Amygdala (tissue), 56 donors: ENCODE results near the gene RALGPS2.

Experiments
- DNase-seq, 56 donors: peaks; one replicate each; lab custom pipeline; 2025; lab: John Stamatoyannopoulos, UW

Gene RALGPS2

DNA sequence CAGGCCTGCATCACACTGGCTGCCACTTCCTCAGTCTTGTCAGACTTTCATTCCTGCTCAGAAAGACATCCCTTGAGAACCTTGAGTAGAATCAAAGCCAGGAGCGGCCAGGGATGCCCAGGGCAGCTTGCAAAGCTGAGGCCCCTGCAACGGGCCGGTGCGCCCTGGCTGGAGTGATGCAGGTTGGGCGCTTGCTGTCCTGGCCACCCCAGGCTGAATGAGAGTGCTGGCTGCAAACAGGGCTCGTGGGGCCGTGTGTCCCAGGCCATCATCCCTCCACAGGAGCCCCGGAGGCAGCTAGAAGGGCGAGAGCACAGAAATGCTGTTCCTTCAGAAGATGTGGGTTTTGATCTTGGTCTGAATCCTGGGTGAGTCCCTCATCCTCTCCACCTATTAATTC lies 233.4 kb downstream of the RALGPS2 start:
- DNase-seq = no peak

DNA sequence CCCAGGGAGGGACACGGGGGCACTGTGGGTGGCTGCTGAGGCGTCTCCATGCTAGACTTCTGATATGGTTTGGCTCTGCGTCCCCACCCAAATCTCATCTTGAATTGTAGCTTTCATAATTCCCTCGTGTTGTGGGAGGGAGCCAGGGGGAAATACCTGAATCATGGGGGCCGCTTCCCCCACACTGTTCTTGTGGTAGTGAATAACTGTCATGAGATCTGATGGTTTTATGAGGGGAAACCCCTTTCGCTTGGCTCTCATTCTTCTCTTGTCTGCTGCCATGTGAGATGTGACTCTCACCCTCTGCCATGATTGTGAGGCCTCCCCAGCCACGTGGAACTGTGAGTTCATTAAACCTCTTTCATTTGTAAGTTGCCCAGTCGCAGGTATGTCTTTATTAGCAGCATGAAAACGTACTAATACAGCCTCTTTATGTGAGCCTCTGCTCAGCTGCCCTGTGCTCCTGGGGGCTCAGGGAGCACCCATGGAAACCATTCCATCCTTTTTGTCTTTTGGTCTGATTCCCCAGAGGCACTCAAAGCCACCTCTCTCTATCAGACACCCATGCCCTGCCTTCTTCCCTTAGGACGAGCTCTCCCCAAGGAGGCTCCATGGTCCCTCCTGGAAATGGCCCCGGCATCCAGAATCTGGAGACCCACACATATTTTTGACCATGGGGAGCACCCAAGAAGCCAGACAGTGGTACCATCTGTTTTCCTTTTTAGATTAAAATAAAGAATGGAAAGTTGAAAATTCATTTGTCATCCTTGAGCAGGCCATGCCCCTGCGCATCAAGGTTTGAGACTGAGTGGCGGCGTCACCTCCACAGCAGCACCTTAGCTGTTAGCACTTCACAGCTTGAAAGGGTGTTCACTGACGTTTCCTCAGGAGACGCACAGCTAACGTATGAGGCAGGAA lies 234.8 kb downstream of the RALGPS2 start:
- DNase-seq = no peak

DNA sequence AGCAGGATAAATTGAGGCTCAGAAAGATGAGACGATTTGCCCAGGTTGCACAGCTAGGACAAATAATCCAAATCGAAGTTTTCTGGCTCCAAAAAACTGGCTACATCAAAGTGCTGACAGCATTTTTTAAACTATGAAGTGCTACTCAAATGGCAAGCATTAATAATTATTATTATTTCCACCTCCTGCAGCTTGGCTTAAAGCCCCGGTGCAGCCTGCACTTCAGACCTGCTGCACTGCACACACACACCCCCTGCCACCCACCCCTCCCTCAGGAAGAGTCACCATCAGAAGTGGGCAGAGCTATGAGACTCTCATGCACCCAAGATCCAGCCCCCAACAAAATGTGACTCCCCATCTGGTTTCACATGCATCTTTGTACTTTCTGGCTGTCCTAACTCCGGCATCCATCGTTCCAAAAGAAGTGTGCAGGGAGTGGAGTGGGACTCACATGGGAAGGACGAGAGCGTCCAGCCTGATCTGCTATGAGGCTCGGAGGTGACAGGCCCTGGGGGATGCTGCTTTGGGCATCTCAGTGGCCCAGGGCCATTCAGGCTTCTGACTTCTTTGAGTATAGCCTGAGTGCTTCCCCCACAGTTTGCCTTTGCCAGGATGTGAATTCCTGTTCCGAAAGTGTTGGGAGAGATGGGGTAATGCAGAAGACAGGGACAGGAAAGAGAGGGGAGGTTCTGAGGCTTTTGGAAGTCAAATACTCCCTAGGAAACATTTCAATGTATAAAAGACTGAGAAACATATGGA lies 235.6 kb downstream of the RALGPS2 start:
- no peak for DNase-seq

DNA sequence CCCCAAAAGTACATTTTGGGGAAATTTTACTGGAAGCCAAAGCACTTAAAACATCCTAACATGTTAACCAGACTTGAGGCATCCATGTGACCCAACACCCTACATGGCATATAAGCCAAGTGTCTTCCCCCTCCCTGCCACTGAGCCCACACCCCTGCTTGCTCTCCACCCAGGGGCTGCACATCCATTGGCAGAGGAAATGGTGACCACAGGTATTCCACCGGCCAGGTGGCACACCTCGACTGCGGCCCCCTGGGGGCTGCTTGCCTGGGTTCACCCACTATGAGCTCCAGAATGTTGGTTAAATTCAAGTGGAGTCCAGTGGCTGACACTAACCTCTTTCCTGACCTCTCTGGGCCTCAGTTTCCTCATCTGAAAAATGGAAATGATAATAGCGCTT lies 236.3 kb downstream of the RALGPS2 start:
- DNase-seq = no peak

DNA sequence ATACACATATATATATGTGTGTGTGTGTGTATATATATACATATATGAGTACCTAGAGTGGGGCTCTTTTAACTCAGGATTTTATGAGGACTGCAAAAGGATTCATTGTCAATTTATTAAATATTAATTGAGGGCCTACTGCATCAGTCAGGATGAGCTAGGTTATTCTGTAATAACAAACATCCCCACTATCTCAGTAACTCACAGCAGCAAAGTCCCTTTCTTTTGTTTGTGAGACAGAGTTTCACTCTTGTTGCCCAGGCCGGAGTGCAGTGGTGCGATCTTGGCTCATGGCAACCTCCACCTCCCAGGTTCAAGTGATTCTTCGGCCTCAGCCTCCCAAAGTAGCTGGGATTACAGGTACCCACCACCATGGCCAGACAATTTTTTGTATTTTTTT lies 236.8 kb downstream of the RALGPS2 start:
- no peak for DNase-seq

DNA sequence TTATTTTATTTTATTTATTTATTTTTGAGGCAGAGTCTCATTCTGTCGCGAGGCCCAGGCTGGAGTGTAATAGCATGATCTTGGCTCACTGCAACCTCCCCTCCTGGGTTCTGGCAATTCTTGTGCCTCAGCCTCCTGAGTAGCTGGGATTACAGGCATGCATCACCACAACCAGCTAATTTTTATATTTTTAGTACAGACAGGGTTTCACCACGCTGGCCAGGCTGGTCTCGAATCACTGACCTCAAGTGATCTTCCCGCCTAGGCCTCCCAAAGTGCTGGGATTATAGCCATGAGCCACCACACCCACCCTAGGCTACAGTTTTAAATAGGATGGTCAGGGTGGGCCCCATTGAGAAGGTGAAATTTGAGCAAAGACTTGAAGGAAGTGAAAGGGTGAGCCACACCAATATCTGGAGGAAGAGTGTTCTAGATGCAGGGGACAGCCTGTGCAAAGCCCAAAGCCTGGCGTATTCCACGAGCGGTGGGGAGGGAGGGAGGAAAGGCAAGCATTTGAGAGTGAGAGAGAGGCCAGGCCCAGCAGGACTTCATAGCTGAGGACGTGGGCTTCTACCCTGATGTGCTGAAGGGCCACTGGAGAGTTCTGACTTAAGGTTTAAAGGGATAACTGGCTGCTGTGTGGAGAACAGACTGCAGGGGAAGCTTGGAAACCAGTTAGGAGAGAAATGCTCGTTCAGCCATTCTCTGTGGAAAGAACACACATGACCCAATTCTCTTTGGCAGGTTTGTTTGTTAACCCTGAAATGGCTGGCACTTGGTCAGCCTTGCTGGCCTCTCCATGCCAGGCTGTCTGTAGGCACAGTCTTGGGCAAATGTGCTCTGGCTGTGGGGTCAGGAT lies 238.0 kb downstream of the RALGPS2 start:
- no peak for DNase-seq

DNA sequence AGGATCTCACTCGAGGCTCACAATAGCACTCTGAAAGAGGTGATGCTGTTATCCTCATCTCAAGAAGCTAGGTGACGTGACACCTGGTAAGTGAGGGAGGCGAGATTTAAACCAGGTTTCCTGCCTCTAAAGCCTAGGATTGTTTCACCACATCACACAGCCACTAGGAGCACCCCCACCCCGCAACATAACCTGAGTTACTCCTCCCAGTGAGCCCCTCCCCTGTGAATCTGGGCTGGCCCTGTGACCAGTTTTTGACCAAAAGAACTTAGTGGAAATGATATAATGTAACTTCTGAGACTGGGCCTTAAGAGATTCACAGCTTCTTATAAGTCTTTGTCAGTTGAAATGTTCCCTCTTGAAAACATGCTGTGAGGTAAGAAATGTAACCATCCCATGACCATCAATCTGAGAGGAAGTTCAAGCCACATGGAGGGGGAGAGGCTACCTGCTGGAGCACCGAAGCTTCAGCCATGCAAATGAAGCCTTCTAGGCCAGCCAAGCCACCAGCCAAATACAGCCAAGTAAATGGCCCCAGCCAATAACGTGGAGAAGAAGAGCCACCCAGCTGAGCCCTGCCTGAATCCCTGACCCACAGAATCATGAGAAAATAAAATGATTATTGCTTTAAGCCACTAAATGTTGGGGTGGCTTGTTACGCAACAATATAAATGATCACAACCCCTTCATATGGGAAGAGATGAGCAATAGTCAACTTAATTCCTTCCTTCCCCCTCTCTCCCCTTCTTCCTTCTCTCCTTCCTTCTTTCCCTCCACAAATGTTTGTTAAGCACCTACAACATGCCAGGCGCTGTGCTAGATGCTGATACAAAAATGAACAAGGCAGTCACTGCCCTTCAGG lies 239.7 kb downstream of the RALGPS2 start:
- no peak for DNase-seq

DNA sequence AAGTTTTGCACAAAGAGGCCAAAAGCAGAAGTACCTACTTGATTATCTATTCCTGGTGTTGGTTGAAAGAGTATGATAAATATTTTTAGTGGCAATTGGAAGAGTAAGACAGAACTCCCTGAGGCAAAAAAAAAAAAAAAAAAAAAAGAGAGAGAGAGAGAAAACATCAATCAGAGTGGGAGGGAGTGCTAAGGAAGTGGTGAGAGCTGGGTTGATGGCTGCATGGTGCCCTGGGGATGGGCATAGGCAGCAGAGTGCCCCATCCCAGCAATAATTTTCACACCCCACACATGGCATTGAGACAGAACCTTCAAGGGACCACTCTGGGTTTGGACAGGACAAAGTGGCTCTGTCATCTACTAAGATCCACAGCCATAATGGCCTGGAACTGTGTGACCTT lies 241.3 kb downstream of the RALGPS2 start:
- DNase-seq = no peak

DNA sequence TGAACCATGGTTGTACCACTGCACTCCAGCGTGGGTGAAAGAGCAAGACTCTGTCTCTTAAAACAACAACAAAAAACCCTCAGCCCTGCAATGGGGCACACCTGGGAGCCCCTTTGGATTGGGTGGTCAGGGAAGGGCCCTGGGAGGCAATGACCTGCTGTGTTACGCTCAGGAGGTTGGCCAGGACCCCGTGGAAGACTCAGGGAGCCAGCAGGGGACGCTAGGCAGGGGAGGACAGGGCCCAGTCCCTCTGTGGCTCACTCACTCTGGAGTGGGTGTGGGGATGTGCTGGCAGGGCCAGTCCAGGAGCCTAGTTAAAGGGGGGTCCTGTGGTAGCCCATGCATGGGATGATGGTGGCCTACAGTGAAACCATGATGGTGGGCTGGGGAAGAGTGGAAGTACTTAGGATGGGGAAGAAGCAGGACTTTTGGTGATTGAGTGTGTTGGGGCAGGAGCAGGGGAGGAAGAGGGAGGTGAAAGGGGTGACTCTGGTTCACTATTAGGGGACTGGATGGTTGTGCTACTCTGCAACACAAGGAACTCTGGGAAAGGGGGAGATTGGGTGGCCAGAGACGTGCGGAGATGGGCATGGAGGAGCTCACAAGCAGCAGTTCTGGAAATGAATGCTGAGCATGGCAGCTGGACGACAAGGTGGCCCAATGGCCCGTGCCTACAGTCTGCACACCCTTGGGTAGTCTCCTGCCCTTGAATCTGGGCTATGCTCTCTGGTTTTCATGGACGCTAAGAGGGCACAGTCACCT lies 244.4 kb downstream of the RALGPS2 start:
- no peak for DNase-seq

DNA sequence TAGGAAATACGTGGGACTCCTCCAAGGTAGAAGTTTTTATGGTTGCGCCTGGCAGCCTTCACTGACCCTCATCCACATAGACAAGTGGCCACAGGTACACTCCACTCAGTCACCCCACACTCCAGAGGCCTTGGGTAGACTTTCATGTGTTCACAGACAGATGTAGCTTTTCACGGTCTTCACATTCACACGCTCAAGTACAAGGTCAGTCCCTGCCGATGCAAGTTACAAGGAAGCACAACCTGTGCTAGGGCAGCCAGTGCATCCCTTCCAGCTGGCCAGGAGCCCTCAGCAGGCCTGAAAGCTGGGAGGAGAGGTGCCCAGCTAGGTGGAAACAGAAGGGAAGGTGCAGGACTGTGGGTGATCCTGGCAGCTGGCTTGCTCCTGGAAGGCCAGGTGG lies 245.1 kb downstream of the RALGPS2 start:
- no peak for DNase-seq
